A673 (cell line): ENCODE measurements around the gene USE1.

Experiments
- EZH2 ChIP-seq: fragments of 200-600 bp; sonication (generic); IDR thresholded peaks from 2 replicates; pipeline ENCODE4 v1.6.1; 2017; ENCODE audit warnings: borderline replicate concordance, low read depth, mild to moderate bottlenecking, mixed read lengths, antibody characterized with exemption, low read length; ENCODE audit not compliant: poor library complexity, severe bottlenecking
- TF ChIP-seq, protein P1 (sequence below): fragments of 300-800, 200-600 bp; sonication (generic); conservative IDR thresholded peaks from 2 replicates; pipeline ENCODE4 v1.5.1; 2017; ENCODE audit warnings: low read depth, mild to moderate bottlenecking, antibody characterized with exemption, low read length, moderate library complexity, mixed read lengths

- no peak for TF ChIP-seq EZH2
- TF ChIP-seq, protein P1, sequence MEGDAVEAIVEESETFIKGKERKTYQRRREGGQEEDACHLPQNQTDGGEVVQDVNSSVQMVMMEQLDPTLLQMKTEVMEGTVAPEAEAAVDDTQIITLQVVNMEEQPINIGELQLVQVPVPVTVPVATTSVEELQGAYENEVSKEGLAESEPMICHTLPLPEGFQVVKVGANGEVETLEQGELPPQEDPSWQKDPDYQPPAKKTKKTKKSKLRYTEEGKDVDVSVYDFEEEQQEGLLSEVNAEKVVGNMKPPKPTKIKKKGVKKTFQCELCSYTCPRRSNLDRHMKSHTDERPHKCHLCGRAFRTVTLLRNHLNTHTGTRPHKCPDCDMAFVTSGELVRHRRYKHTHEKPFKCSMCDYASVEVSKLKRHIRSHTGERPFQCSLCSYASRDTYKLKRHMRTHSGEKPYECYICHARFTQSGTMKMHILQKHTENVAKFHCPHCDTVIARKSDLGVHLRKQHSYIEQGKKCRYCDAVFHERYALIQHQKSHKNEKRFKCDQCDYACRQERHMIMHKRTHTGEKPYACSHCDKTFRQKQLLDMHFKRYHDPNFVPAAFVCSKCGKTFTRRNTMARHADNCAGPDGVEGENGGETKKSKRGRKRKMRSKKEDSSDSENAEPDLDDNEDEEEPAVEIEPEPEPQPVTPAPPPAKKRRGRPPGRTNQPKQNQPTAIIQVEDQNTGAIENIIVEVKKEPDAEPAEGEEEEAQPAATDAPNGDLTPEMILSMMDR = no peak
These were observed 28.2 kb downstream of the USE1 start for GRCh38 chr19:17243211-17243829.
